ENCODE measurements around the gene SNX12. TPM values are rescaled to one million over a fixed set of nuclear protein-coding genes. Genes with fewer than 3 reads are reported as not detected.

The SNX12 gene
- total and polyA plus RNA-seq, 4 donors, result 22.7 to 67.7 (median 38.5) TPM

GRCh38 chrX:71017396-71017939 is 50.7 kb downstream of the SNX12 start:
- no peak overlapping the region for H3K27ac ChIP-seq (ENCODE audit: low read depth in 1 of 2, low read length in 1 of 2)
- no peak overlapping the region for H3K9ac ChIP-seq (ENCODE audit: insufficient read depth in 1 of 2, low read length in 2 of 2)
- H3K27me3 ChIP-seq (ENCODE audit: control insufficient read depth in 3 of 3, insufficient read depth in 3 of 3, low read length in 2 of 3), result no peaks in the 10 kb centered on the region
- no peaks in the 10 kb centered on the region for H3K36me3 ChIP-seq (ENCODE audit: control insufficient read depth in 4 of 4, insufficient read depth in 4 of 4, low read length in 4 of 4)
- no peaks in the 10 kb centered on the region for H3K9me3 ChIP-seq (ENCODE audit: control insufficient read depth in 4 of 4, insufficient read depth in 3 of 4, low read length in 3 of 4)
- DNase-seq (no peak), ATAC-seq (ENCODE audit: insufficient read depth, low FRiP score) (no peak)
- WGBS, 2 donors, result 75 to 78% methylated on average over 6 of the region's 6 CpGs
- no peak overlapping the region for H3K4me3 ChIP-seq
- H3K4me1 ChIP-seq (ENCODE audit: control insufficient read depth in 5 of 5, insufficient read depth in 5 of 5, low read length in 5 of 5), result no peaks in the 10 kb centered on the region
- TF ChIP-seq, protein P1, sequence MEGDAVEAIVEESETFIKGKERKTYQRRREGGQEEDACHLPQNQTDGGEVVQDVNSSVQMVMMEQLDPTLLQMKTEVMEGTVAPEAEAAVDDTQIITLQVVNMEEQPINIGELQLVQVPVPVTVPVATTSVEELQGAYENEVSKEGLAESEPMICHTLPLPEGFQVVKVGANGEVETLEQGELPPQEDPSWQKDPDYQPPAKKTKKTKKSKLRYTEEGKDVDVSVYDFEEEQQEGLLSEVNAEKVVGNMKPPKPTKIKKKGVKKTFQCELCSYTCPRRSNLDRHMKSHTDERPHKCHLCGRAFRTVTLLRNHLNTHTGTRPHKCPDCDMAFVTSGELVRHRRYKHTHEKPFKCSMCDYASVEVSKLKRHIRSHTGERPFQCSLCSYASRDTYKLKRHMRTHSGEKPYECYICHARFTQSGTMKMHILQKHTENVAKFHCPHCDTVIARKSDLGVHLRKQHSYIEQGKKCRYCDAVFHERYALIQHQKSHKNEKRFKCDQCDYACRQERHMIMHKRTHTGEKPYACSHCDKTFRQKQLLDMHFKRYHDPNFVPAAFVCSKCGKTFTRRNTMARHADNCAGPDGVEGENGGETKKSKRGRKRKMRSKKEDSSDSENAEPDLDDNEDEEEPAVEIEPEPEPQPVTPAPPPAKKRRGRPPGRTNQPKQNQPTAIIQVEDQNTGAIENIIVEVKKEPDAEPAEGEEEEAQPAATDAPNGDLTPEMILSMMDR (IDR thresholded peaks at IDR 0.05; ENCODE audit: control extremely low read depth, extremely low read depth), result no peak

Small RNAs within 50 kb of the gene (small RNA-seq; reads per million reads assigned to genes)
- gene CXorf65 (ENCODE audit: low replicate concordance), result not detected
- gene RNU1-56P (ENCODE audit: low replicate concordance), result not detected

Other genes with a start within 250 kb of the SNX12 start
- gene TEX11, start 159.6 kb downstream of the SNX12 start, total RNA-seq, result not detected
- not detected for gene TEX11, start 159.6 kb downstream of the SNX12 start, polyA plus RNA-seq
- 1 to 10 TPM in 1 of 2 donors, under 1 TPM in 1; 0.12 to 1.3 TPM for gene SLC7A3, start 137.2 kb downstream of the SNX12 start, total RNA-seq
- not detected for gene SLC7A3, start 137.2 kb downstream of the SNX12 start, polyA plus RNA-seq
- 10 to 100 TPM; 13.9 to 16.3 TPM for gene FOXO4, start 27.5 kb upstream of the SNX12 start, total RNA-seq
- 10 to 100 TPM in 1 of 2 donors, 1 to 10 TPM in 1; 9.4 to 10.8 TPM for gene FOXO4, start 27.5 kb upstream of the SNX12 start, polyA plus RNA-seq
- gene CXorf65, start 38.4 kb upstream of the SNX12 start, total RNA-seq, result not detected
- gene CXorf65, start 38.4 kb upstream of the SNX12 start, polyA plus RNA-seq, result 1 to 10 TPM in 1 of 2 donors, under 1 TPM in 1; 0.95 to 2.6 TPM
- 10 to 100 TPM; 14.0 to 25.8 TPM for gene IL2RG, start 43.2 kb upstream of the SNX12 start, total RNA-seq
- 100 to 1,000 TPM in 1 of 2 donors, 10 to 100 TPM in 1; 13.5 to 136 TPM for gene IL2RG, start 43.2 kb upstream of the SNX12 start, polyA plus RNA-seq
- gene MED12, start 50.3 kb upstream of the SNX12 start, total RNA-seq, result 10 to 100 TPM; 36.1 to 41.1 TPM
- gene MED12, start 50.3 kb upstream of the SNX12 start, polyA plus RNA-seq, result 10 to 100 TPM; 10.3 to 13.8 TPM
- 1 to 10 TPM in 1 of 2 donors, under 1 TPM in 1; 0.86 to 1.5 TPM for gene NLGN3, start 76.5 kb upstream of the SNX12 start, total RNA-seq
- under 1 TPM; 0.20 to 0.71 TPM for gene NLGN3, start 76.5 kb upstream of the SNX12 start, polyA plus RNA-seq
- 1 to 10 TPM in 1 of 2 donors, not detected in 1; 3.7 TPM for gene GJB1, start 154.9 kb upstream of the SNX12 start, total RNA-seq
- 1 to 10 TPM in 1 of 2 donors, under 1 TPM in 1; 0.42 to 2.9 TPM for gene GJB1, start 154.9 kb upstream of the SNX12 start, polyA plus RNA-seq
- gene ZMYM3, start 185.8 kb upstream of the SNX12 start, total RNA-seq, result 10 to 100 TPM; 21.5 to 23.4 TPM
- gene ZMYM3, start 185.8 kb upstream of the SNX12 start, polyA plus RNA-seq, result 1 to 10 TPM; 5.8 to 9.9 TPM
- gene NONO, start 215.3 kb upstream of the SNX12 start, total RNA-seq, result 100 to 1,000 TPM; 239 to 336 TPM
- 100 to 1,000 TPM in 1 of 2 donors, 10 to 100 TPM in 1; 93.5 to 139 TPM for gene NONO, start 215.3 kb upstream of the SNX12 start, polyA plus RNA-seq
- gene ITGB1BP2, start 233.4 kb upstream of the SNX12 start, total RNA-seq, result 1 to 10 TPM; 2.7 to 3.5 TPM
- gene ITGB1BP2, start 233.4 kb upstream of the SNX12 start, polyA plus RNA-seq, result under 1 TPM; 0.79 to 0.98 TPM